Neural cell (in vitro differentiated cells): ENCODE results near the gene ASAP3. TPM values are rescaled to one million over a fixed set of nuclear protein-coding genes. Genes with fewer than 3 reads are reported as not detected.

Source experiments
- H2AFZ ChIP-seq: fragments of 200-600, 300-800 bp; sonication (generic), shearing (Covaris generic); 2 replicates; pipeline ENCODE4 v1.6.0; 2014; ENCODE audit warnings: low read depth, mild to moderate bottlenecking, antibody characterized with exemption, low read length, moderate library complexity
- H3F3A ChIP-seq: fragments of 200-600 bp; shearing (Covaris generic); 2 replicates; pipeline ENCODE4 v1.6.1; 2016; ENCODE audit warnings: mild to moderate bottlenecking, moderate library complexity, mixed read lengths, antibody characterized with exemption, low read length; ENCODE audit not compliant: insufficient read depth, poor library complexity, severe bottlenecking
- H3K27ac ChIP-seq: fragments of 200-600, 300-800 bp; sonication (generic), shearing (Covaris generic); 2 replicates; pipeline ENCODE4 v1.5.1; 2014; ENCODE audit warnings: mild to moderate bottlenecking, low read length, moderate library complexity
- H3K27me3 ChIP-seq: fragments of 300-800, 200-600 bp; sonication (generic), shearing (Covaris generic); 2 replicates; pipeline ENCODE4 v1.6.0; 2014; ENCODE audit warnings: mild to moderate bottlenecking, low read depth, low read length, moderate library complexity; ENCODE audit not compliant: insufficient read depth
- H3K36me3 ChIP-seq: fragments of 300-800, 200-600 bp; sonication (generic), shearing (Covaris generic); 2 replicates; pipeline ENCODE4 v1.5.1; 2014; ENCODE audit warnings: mild to moderate bottlenecking, antibody characterized with exemption, low read length, moderate library complexity; ENCODE audit not compliant: insufficient read depth
- H3K4me2 ChIP-seq: fragments of 300-800, 200-600 bp; sonication (generic), shearing (Covaris generic); 2 replicates; pipeline ENCODE4 v1.6.0; 2014; ENCODE audit warnings: mild to moderate bottlenecking, low read length
- H3K4me3 ChIP-seq: fragments of 300-800, 200-600 bp; sonication (generic), shearing (Covaris generic); 2 replicates; pipeline ENCODE4 v1.5.1; 2014; ENCODE audit warnings: mild to moderate bottlenecking, low read length, moderate library complexity
- H3K79me2 ChIP-seq: fragments of 200-600 bp; shearing (Covaris generic); replicated peaks from 2 replicates; pipeline ENCODE4 v1.6.0; 2014; ENCODE audit warnings: mild to moderate bottlenecking, low read length, moderate library complexity; ENCODE audit not compliant: insufficient read depth
- H3K9ac ChIP-seq: fragments of 300-800, 200-600 bp; sonication (generic), shearing (Covaris generic); 2 replicates; pipeline ENCODE4 v1.6.1; 2016; ENCODE audit warnings: mild to moderate bottlenecking, low read length, mixed read lengths
- H3K9me2 ChIP-seq: fragments of 200-600 bp; shearing (Covaris generic); 2 replicates; pipeline ENCODE4 v1.6.1; 2016; ENCODE audit warnings: mild to moderate bottlenecking, low read length, mixed read lengths; ENCODE audit not compliant: insufficient read depth
- H3K9me3 ChIP-seq: fragments of 200-600, 300-800 bp; sonication (generic), shearing (Covaris generic); 2 replicates; pipeline ENCODE4 v1.6.1; 2016; ENCODE audit warnings: mild to moderate bottlenecking, mixed run types, low read length, moderate library complexity, mixed read lengths
- H4K20me1 ChIP-seq: fragments of 200-600 bp; shearing (Covaris generic); 2 replicates; pipeline ENCODE4 v1.6.1; 2016; ENCODE audit warnings: mild to moderate bottlenecking, mixed run types; ENCODE audit not compliant: insufficient read depth
- CTCF ChIP-seq: fragments of 450-650 bp; IDR thresholded peaks from 2 replicates; pipeline ENCODE4 v1.5.1; 2014; ENCODE audit warnings: antibody characterized with exemption, mild to moderate bottlenecking, moderate library complexity; ENCODE audit not compliant: poor library complexity, severe bottlenecking
- EP300 ChIP-seq: fragments of 450-650 bp; conservative IDR thresholded peaks from 2 replicates; pipeline ENCODE4 v1.6.1; 2014; ENCODE audit warnings: antibody characterized with exemption, mild to moderate bottlenecking, moderate library complexity; ENCODE audit not compliant: poor library complexity, severe bottlenecking
- EZH2 ChIP-seq: fragments of 200-600, 300-800 bp; shearing (Covaris generic), sonication (generic); IDR thresholded peaks from 2 replicates; pipeline ENCODE4 v1.6.1; 2014; ENCODE audit warnings: antibody characterized with exemption, low read length, borderline replicate concordance, mild to moderate bottlenecking; ENCODE audit not compliant: insufficient read depth, poor library complexity, severe bottlenecking
- MXI1 ChIP-seq: fragments of 450-650 bp; conservative IDR thresholded peaks from 2 replicates; pipeline ENCODE4 v1.6.1; 2014; ENCODE audit warnings: antibody characterized with exemption, mild to moderate bottlenecking; ENCODE audit not compliant: poor library complexity, severe bottlenecking
- POLR2AphosphoS5 ChIP-seq: IDR thresholded peaks from 2 replicates; pipeline ENCODE4 v1.6.1; 2012
- RAD21 ChIP-seq: fragments of 450-650 bp; conservative IDR thresholded peaks from 2 replicates; pipeline ENCODE4 v1.6.1; 2014; ENCODE audit warnings: antibody characterized with exemption, mild to moderate bottlenecking, moderate library complexity
- REST ChIP-seq: IDR thresholded peaks from 2 replicates; pipeline ENCODE4 v1.6.1; 2012; ENCODE audit warnings: borderline replicate concordance
- SMC3 ChIP-seq: fragments of 450-650 bp; conservative IDR thresholded peaks from 2 replicates; pipeline ENCODE4 v1.6.1; 2014; ENCODE audit warnings: antibody characterized with exemption, mild to moderate bottlenecking, moderate library complexity; ENCODE audit not compliant: poor library complexity
- TAF1 ChIP-seq: IDR thresholded peaks from 2 replicates; pipeline ENCODE4 v1.6.1; 2012; ENCODE audit warnings: low read depth
- polyA plus RNA-seq: library from polyadenylated mRNA; depleted of rRNA; stranded (reverse); fragments of >200 nt; gene quantifications from 2 replicates; pipeline ENCODE4 v1.2.3, GENCODE V29; 2014

Gene ASAP3
- polyA plus RNA-seq, 1 donor from 2014 or later: 24.9 TPM

- H2AFZ ChIP-seq: no peak overlapping the region
- H3K9ac ChIP-seq: no peak overlapping the region
- H3K27me3 ChIP-seq: no peaks in the 10 kb centered on the region
- no peak overlapping the region for H3K27ac ChIP-seq
- no peak for TF ChIP-seq CTCF
- no peak for TF ChIP-seq EP300
- no peak for TF ChIP-seq SMC3
- TF ChIP-seq RAD21: no peak
- no peak for TF ChIP-seq EZH2
- no peak for TF ChIP-seq MXI1
- no peak overlapping the region for H3K4me2 ChIP-seq
- no peaks in the 10 kb centered on the region for H3K9me3 ChIP-seq
- H3K36me3 ChIP-seq: no peaks in the 10 kb centered on the region
- no peaks in the 10 kb centered on the region for H3F3A ChIP-seq
- no peaks in the 10 kb centered on the region for H3K79me2 ChIP-seq
- no peaks in the 10 kb centered on the region for H4K20me1 ChIP-seq
- H3K9me2 ChIP-seq: no peaks in the 10 kb centered on the region
- H3K4me3 ChIP-seq: no peak overlapping the region
Observed at GRCh38 chr1:23395154-23395724, 88.7 kb downstream of the ASAP3 start.

GRCh38 chr1:23394684-23395083 lies 89.3 kb downstream of the ASAP3 start:
- Histone ChIP-seq H3K4me3 (no peak overlapping the region), H3K79me2 (no peaks in the 10 kb centered on the region), H3K36me3 (no peaks in the 10 kb centered on the region), H3K9me3 (no peaks in the 10 kb centered on the region), H4K20me1 (no peaks in the 10 kb centered on the region), H3K9me2 (no peaks in the 10 kb centered on the region), H3K4me2 (no peak overlapping the region), H3F3A (no peaks in the 10 kb centered on the region), H2AFZ (no peak overlapping the region), H3K27me3 (no peaks in the 10 kb centered on the region), H3K9ac (no peak overlapping the region), H3K27ac (no peak overlapping the region)
- no peak for TF ChIP-seq EZH2
- TF ChIP-seq EP300: no peak
- no peak for TF ChIP-seq MXI1
- TF ChIP-seq SMC3: no peak
- TF ChIP-seq TAF1: no peak
- no peak for TF ChIP-seq RAD21
- TF ChIP-seq CTCF: no peak
- TF ChIP-seq REST: no peak
- no peak for TF ChIP-seq POLR2AphosphoS5
